Mononuclear cell (primary cell): ENCODE measurements around the gene PITX1. TPM values are rescaled to one million over a fixed set of nuclear protein-coding genes. Genes with fewer than 3 reads are reported as not detected.

Source experiments
- H3K27me3 ChIP-seq: 2 replicates; pipeline ENCODE4 v1.6.0; 2011; ENCODE audit warnings: low read length, control low read depth; ENCODE audit not compliant: insufficient read depth
- H3K4me1 ChIP-seq: 2 replicates; pipeline ENCODE4 v1.5.1; 2011; ENCODE audit warnings: mild to moderate bottlenecking, low read length, control low read depth; ENCODE audit not compliant: insufficient read depth
- H3K4me3 ChIP-seq: 2 replicates; pipeline ENCODE4 v1.5.1; 2011; ENCODE audit warnings: mild to moderate bottlenecking, low read length, moderate library complexity
- H3K9me3 ChIP-seq: 2 replicates; pipeline ENCODE4 v1.5.1; 2011; ENCODE audit warnings: low read depth, mild to moderate bottlenecking, control low read depth, low read length
- total RNA-seq: library from RNA; depleted of rRNA; stranded (reverse); fragments of >200 nt; gene quantifications from one replicate; pipeline ENCODE4 v1.2.3, GENCODE V29; 2012

PITX1 gene
- total RNA-seq, 1 donor: not detected

GRCh38 chr5:135040034-135040332 is 6.0 kb upstream of the PITX1 start:
- peaks cover 91% of the 10 kb centered on the region for H3K27me3 ChIP-seq
- peaks cover 21% of the 10 kb centered on the region for H3K4me1 ChIP-seq
- no peaks in the 10 kb centered on the region for H3K9me3 ChIP-seq
- H3K4me3 ChIP-seq: no peak overlapping the region

GRCh38 chr5:135039271-135040033 is 5.4 kb upstream of the PITX1 start:
- no peaks in the 10 kb centered on the region for H3K9me3 ChIP-seq
- H3K27me3 ChIP-seq: peaks cover 93% of the 10 kb centered on the region
- peaks cover 24% of the 10 kb centered on the region for H3K4me1 ChIP-seq
- no peak overlapping the region for H3K4me3 ChIP-seq

GRCh38 chr5:135038813-135039270 is 4.8 kb upstream of the PITX1 start:
- Histone ChIP-seq H3K9me3 (no peaks in the 10 kb centered on the region), H3K4me3 (no peak overlapping the region), H3K4me1 (peaks cover 26% of the 10 kb centered on the region), H3K27me3 (peaks cover 94% of the 10 kb centered on the region)

GRCh38 chr5:135038205-135038812 is 4.3 kb upstream of the PITX1 start:
- H3K27me3 ChIP-seq: peaks cover 90% of the 10 kb centered on the region
- H3K9me3 ChIP-seq: no peaks in the 10 kb centered on the region
- H3K4me1 ChIP-seq: peaks cover 30% of the 10 kb centered on the region
- no peak overlapping the region for H3K4me3 ChIP-seq

GRCh38 chr5:135037519-135038204 is 3.6 kb upstream of the PITX1 start:
- Histone ChIP-seq H3K9me3 (no peaks in the 10 kb centered on the region), H3K27me3 (peaks cover 90% of the 10 kb centered on the region), H3K4me1 (peaks cover 35% of the 10 kb centered on the region), H3K4me3 (no peak overlapping the region)

GRCh38 chr5:135036405-135036804 is 2.4 kb upstream of the PITX1 start:
- Histone ChIP-seq H3K27me3 (peaks cover 90% of the 10 kb centered on the region), H3K4me1 (peaks cover 41% of the 10 kb centered on the region), H3K9me3 (no peaks in the 10 kb centered on the region), H3K4me3 (no peak overlapping the region)

- H3K4me1 ChIP-seq: peaks cover 48% of the 10 kb centered on the region
- no peaks in the 10 kb centered on the region for H3K9me3 ChIP-seq
- peaks cover 90% of the 10 kb centered on the region for H3K27me3 ChIP-seq
- H3K4me3 ChIP-seq: no peak overlapping the region
Measured at GRCh38 chr5:135035678-135036030, 1.6 kb upstream of the PITX1 start.

GRCh38 chr5:135034963-135035677 is 1.1 kb upstream of the PITX1 start:
- H3K27me3 ChIP-seq: peaks cover 90% of the 10 kb centered on the region
- H3K9me3 ChIP-seq: no peaks in the 10 kb centered on the region
- H3K4me1 ChIP-seq: peaks cover 45% of the 10 kb centered on the region
- H3K4me3 ChIP-seq: no peak overlapping the region

- no peak overlapping the region for H3K4me3 ChIP-seq
- H3K27me3 ChIP-seq: peaks cover 90% of the 10 kb centered on the region
- H3K9me3 ChIP-seq: no peaks in the 10 kb centered on the region
- peaks cover 41% of the 10 kb centered on the region for H3K4me1 ChIP-seq
Measured at GRCh38 chr5:135034236-135034962, 371 bp upstream of the PITX1 start.

GRCh38 chr5:135032999-135033861 is 798 bp downstream of the PITX1 start:
- peaks cover 31% of the 10 kb centered on the region for H3K4me1 ChIP-seq
- H3K27me3 ChIP-seq: peaks cover 88% of the 10 kb centered on the region
- H3K4me3 ChIP-seq: no peak overlapping the region
- no peaks in the 10 kb centered on the region for H3K9me3 ChIP-seq

- H3K27me3 ChIP-seq: peaks cover 88% of the 10 kb centered on the region
- H3K4me3 ChIP-seq: no peak overlapping the region
- no peaks in the 10 kb centered on the region for H3K9me3 ChIP-seq
- H3K4me1 ChIP-seq: peaks cover 35% of the 10 kb centered on the region
Measured at GRCh38 chr5:135032695-135032998, 1.4 kb downstream of the PITX1 start.

- Histone ChIP-seq H3K9me3 (no peaks in the 10 kb centered on the region), H3K4me1 (peaks cover 37% of the 10 kb centered on the region), H3K4me3 (no peak overlapping the region), H3K27me3 (peaks cover 88% of the 10 kb centered on the region)
Measured at GRCh38 chr5:135031813-135032694, 2.0 kb downstream of the PITX1 start.
